ENCODE measurements around the gene FSHR.

Gene FSHR

DNA sequence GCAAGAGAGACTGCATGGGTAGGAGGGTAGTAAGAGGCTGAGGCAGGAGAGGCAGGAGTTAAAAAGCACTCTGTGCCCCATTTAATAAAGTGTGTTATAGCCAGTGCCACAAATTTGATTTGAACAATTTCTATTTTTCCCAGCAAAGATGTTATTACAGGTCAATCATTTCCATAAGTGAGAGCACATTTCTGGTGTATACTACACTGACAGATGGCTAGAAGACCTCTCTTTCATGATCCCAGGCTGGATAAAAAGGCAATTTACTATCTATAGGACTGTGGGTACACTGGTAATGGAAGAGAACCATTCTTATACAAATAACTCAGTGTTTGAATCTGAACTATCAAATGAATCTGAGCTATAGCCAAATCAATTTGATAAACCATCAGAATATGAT lies 176.2 kb downstream of the FSHR start:
- H3K36me3 ChIP-seq, result no peaks in the 10 kb centered on the region
- DNase-seq, result no peak
- H3K9me3 ChIP-seq, result no peaks in the 10 kb centered on the region
- no peaks in the 10 kb centered on the region for H3K4me1 ChIP-seq
- H3K27me3 ChIP-seq, result no peaks in the 10 kb centered on the region
- no peak overlapping the region for H3K4me3 ChIP-seq (ENCODE audit: low read depth, low read length)
- TF ChIP-seq, protein P1, sequence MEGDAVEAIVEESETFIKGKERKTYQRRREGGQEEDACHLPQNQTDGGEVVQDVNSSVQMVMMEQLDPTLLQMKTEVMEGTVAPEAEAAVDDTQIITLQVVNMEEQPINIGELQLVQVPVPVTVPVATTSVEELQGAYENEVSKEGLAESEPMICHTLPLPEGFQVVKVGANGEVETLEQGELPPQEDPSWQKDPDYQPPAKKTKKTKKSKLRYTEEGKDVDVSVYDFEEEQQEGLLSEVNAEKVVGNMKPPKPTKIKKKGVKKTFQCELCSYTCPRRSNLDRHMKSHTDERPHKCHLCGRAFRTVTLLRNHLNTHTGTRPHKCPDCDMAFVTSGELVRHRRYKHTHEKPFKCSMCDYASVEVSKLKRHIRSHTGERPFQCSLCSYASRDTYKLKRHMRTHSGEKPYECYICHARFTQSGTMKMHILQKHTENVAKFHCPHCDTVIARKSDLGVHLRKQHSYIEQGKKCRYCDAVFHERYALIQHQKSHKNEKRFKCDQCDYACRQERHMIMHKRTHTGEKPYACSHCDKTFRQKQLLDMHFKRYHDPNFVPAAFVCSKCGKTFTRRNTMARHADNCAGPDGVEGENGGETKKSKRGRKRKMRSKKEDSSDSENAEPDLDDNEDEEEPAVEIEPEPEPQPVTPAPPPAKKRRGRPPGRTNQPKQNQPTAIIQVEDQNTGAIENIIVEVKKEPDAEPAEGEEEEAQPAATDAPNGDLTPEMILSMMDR (IDR thresholded peaks at IDR 0.05; ENCODE audit: low read depth, low read length), result no peak

DNA sequence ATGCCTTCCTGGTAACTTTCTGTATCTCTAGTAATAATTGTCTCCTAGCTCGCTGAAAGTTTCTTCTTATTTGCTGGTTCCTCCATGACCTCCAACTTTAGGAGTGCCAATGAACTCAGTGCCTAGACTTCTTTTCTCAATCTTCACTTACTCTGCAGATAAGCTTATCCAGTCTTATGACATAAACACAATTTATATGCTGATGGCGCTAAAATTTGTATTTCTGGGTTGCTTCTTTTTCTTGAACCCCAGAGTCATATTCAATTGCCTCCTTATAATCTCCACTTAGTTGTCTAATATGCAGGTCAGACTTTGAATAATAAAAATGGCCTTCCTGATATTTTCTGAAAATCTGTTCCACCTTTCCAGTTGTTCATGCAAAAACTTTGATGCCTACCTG lies 182.5 kb downstream of the FSHR start:
- Histone ChIP-seq H3K4me3 (ENCODE audit: low read depth, low read length) (no peak overlapping the region), H3K27me3 (no peaks in the 10 kb centered on the region), H3K36me3 (no peaks in the 10 kb centered on the region), H3K4me1 (no peaks in the 10 kb centered on the region), H3K9me3 (no peaks in the 10 kb centered on the region)
- DNase-seq, result no peak
- TF ChIP-seq, protein P1 (IDR thresholded peaks at IDR 0.05; ENCODE audit: low read depth, low read length), result no peak

DNA sequence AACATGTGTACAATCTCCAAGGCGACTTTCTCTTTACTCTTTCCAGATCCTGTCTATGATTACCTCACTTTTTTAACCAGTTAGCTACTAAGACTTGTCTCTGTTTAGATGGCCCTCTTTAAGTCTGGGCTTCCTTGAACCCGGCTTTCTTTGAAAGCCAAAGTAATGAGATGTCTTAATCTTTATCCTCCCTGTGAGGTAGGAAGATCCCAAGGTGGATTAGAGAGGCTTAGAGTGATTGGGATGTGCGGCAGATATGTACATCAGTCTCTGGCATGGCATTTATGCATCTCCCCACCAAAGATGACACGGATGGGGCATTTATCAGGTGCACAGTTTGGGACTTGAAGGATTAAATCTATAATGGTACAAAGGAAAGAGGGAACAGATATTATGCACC lies 186.3 kb downstream of the FSHR start:
- H3K27me3 ChIP-seq, result no peaks in the 10 kb centered on the region
- no peaks in the 10 kb centered on the region for H3K36me3 ChIP-seq
- no peaks in the 10 kb centered on the region for H3K4me1 ChIP-seq
- no peak overlapping the region for H3K4me3 ChIP-seq (ENCODE audit: low read depth, low read length)
- TF ChIP-seq, protein P1 (IDR thresholded peaks at IDR 0.05; ENCODE audit: low read depth, low read length), result no peak
- DNase-seq, result no peak
- no peaks in the 10 kb centered on the region for H3K9me3 ChIP-seq

DNA sequence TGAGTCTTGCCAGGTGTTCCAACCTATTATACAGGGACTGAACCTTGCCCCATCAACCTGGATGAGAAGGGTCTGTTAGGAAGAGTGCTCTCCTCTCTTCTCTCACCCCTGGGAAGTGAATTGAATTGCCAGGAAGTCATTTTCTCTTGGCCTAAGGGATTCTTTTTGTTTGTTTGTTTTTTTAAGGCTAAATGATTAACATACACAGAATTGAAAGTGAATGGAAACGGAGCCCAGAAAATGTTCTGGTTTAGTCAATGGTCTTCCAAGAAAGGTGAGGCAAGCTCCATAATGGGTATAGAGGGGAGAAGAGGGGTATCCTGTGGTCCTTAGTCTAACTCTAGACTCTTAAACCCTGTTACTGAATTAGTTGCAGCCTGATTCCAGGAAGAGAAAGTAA lies 189.1 kb downstream of the FSHR start:
- no peaks in the 10 kb centered on the region for H3K4me1 ChIP-seq
- no peak for DNase-seq
- H3K27me3 ChIP-seq, result no peaks in the 10 kb centered on the region
- no peaks in the 10 kb centered on the region for H3K36me3 ChIP-seq
- no peaks in the 10 kb centered on the region for H3K9me3 ChIP-seq
- no peak overlapping the region for H3K4me3 ChIP-seq (ENCODE audit: low read depth, low read length)
- TF ChIP-seq, protein P1 (IDR thresholded peaks at IDR 0.05; ENCODE audit: low read depth, low read length), result no peak

- Histone ChIP-seq H3K36me3 (no peaks in the 10 kb centered on the region), H3K27me3 (no peaks in the 10 kb centered on the region), H3K4me1 (no peaks in the 10 kb centered on the region), H3K9me3 (no peaks in the 10 kb centered on the region), H3K4me3 (ENCODE audit: low read depth, low read length) (no peak overlapping the region)
- TF ChIP-seq, protein P1 (IDR thresholded peaks at IDR 0.05; ENCODE audit: low read depth, low read length), result no peak
- no peak for DNase-seq
Observed at GRCh38 chr2:48961009-48961408, 193.3 kb downstream of the FSHR start.

- Histone ChIP-seq H3K36me3 (no peaks in the 10 kb centered on the region), H3K9me3 (no peaks in the 10 kb centered on the region), H3K27me3 (no peaks in the 10 kb centered on the region), H3K4me1 (peaks cover 6% of the 10 kb centered on the region), H3K4me3 (ENCODE audit: low read depth, low read length) (no peak overlapping the region)
- TF ChIP-seq, protein P1 (IDR thresholded peaks at IDR 0.05; ENCODE audit: low read depth, low read length), result no peak
- DNase-seq, result no peak
Observed at GRCh38 chr2:48954935-48955334, 199.4 kb downstream of the FSHR start.
